Measurements from ENCODE around the gene TRAF3IP3.

The TRAF3IP3 gene, protein sequence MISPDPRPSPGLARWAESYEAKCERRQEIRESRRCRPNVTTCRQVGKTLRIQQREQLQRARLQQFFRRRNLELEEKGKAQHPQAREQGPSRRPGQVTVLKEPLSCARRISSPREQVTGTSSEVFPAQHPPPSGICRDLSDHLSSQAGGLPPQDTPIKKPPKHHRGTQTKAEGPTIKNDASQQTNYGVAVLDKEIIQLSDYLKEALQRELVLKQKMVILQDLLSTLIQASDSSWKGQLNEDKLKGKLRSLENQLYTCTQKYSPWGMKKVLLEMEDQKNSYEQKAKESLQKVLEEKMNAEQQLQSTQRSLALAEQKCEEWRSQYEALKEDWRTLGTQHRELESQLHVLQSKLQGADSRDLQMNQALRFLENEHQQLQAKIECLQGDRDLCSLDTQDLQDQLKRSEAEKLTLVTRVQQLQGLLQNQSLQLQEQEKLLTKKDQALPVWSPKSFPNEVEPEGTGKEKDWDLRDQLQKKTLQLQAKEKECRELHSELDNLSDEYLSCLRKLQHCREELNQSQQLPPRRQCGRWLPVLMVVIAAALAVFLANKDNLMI

DNA sequence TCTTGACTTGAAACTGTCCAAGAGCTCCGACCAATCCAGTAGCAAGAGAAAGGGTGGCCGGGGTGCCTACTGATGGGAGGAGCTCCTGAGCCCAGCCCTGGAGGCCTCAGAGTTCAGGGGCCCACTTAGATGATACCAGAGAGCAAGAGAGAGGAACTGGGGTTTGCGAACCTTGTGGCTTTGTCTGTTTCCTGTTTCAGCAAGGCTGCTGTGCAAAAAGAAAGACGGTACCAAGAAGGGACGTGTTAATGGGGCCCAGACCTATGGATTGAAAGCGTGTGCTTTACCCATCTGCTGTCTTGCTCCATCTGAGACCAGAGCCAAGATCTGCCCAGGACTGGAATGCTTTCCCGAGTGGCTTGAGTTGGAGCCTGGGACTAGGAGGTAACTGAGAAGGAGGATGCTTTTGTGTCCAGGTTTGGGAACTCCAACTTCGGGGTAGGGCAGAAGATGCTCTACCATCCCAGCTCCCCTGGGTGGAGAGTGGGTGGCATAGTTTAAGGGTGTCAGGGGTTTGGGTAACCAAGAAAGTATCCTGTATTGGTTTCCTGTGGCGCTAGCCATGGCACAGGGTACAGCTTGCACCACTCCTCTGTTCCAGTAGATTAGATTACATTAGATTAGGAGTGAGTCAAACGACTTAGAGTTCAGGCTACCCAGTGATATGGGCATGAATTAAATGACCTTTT is at the start of gene TRAF3IP3:
TSS of gene TRAF3IP3 (plus strand) at position 128 of the 689 bp plus-strand sequence. CDS start 3,987 bp downstream, outside the sequence.
- no peak for DNase-seq

DNA sequence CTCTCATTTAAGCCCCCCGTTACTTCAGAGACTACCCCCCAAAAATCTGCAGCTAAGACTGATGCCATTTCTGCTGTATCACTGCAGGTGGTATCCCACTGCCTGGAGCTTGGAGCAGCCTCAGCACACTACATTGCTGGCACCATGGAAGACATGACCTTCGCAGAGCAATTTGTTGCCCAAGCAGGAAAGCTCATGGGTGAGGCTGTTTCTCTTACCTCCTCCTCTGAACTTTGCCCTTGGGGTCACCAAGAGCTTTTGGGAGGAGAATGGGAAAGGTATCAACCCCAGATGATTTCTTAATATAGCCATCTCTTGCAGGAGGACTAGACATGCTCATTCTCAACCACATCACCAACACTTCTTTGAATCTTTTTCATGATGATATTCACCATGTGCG is 49.2 kb upstream of the TRAF3IP3 start:
- no peak for DNase-seq

DNA sequence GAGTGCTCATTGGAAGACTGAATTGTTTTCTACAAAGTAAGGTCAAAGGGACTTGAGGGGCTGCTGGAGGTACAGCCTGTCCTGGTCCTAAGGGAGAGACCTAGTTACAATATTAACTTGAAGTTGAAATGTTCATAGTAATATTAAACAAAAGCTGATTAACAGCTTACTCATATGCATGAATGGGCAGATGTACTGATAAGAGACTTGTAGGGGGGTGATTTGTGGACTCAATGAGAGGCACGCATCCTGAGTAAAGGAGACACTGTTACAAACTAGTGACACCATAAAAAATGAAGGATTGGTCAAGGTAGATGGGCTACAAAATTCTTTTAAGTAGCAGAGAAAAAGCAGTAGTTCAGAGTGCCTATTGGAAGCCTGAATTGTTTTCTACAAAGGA is 48.5 kb upstream of the TRAF3IP3 start:
- DNase-seq: no peak

DNA sequence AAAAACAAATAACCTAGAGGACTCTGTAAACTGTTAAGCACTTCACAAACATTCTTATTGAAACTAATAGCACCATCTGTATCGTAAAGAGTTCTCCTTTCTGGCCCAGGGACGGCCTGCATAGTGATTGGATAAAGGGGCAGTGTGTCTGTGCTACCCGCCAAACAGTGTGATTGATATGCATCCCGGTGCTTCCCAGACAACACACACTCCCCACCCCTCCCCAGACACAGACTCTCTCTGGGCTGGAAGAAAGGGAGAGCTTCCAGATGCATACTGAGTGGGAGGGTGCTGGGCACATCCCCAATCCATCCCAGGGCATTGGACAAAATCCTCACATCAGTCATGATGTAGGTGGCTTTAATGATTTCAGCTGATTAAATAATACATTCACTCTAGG is 47.6 kb upstream of the TRAF3IP3 start:
- DNase-seq: no peak

DNA sequence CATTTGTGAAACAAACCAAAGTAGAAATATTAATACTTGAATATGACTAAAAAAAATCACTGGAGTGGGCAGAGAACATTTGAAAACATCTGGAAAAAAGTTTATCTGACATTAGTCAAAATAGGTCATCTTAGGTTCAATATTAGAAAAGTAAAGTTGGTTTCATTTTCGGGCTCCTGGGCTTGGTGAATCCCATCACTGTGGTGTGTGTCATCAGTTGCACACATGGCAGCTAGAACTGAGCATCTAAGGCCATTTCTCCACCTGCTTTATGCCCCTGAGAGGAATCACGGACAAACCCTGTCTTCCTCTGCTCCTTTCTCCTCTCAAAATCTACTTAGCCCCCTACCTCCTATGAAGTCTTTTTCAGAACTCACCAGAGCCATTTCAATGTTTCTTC is 45.8 kb upstream of the TRAF3IP3 start:
- no peak for DNase-seq

GRCh38 chr1:209710847-209711246 is 45.0 kb upstream of the TRAF3IP3 start:
- DNase-seq: no peak

DNA sequence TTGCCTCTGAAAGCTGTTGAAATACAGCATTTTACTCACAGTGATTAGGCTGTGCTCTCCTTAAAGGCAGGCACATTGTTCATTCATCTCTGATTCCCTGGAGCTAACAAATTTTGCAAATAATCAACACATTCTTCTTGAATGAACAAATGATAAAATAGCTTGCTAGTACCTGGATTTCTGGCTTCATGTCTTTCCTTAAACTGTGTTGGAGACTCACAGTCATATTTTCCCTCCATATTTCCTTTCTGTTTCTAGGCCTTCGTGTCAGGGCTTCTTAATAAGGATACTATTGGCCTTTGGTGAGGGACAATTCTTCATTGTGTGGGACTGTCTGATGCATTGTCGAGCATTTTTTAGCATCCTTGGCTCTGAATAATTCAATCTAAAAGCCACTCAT is 41.5 kb upstream of the TRAF3IP3 start:
- DNase-seq: no peak

DNA sequence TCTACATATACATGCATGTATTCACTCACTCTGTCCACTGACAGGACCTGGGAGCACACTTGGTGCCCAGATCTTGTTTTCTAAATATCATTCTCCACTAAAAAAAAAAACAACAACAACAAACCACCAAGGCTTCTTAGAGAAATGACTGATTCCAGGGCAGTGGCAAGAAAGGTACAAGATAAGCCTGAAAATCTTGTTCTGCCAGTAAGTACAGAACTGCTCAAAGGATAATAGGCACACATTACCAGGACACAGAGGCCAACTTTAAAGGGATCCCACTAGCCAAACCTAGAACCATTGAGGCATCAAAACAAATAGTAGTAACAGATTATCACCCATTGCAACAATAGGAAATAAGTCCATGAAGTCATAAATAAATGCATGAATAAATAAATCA is 40.5 kb upstream of the TRAF3IP3 start:
- no peak for DNase-seq

- DNase-seq: no peak
Observed at GRCh38 chr1:209717818-209718217, 38.0 kb upstream of the TRAF3IP3 start.

- no peak for DNase-seq
Observed at GRCh38 chr1:209720326-209720725, 35.5 kb upstream of the TRAF3IP3 start.

DNA sequence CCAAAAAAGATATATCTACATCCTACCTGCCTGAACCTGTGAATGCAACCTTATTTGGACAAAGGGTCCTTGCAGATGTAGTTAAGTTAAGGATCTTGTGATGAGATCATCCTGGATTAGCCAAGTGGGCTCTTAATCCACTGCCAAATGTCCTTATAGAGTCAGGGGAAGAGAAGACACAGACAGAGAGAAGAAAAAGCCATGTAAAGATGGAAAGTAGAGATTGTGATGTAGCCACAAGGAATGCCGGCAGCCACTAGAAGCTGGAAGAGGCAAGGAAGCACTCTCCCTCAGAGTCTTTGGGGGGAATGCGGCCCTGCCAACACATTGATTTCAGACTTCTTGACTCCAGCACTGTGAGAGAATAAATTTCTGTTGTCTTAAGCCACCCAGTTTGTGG is 35.0 kb upstream of the TRAF3IP3 start:
- DNase-seq: no peak

DNA sequence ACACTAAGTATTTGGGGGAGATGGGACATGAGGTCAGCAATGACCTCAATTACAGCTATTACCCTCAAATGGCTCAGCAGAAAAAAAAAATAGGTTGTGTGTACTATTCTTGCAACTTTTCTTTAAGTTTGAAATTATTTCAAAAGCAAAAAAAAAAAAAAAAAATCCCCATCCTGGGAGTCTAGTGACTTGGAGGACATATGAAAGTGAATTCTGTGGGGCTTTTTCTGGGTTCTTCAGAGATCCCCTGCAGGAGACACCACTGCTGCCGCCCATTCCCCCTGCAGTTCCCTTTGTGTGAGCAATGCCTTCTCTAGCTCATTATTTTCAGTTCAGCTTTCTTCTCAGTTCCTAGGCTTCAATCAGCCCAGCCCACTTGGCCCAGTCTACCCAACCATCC is 34.5 kb upstream of the TRAF3IP3 start:
- no peak for DNase-seq

GRCh38 chr1:209723265-209723664 is 32.6 kb upstream of the TRAF3IP3 start:
- no peak for DNase-seq

DNA sequence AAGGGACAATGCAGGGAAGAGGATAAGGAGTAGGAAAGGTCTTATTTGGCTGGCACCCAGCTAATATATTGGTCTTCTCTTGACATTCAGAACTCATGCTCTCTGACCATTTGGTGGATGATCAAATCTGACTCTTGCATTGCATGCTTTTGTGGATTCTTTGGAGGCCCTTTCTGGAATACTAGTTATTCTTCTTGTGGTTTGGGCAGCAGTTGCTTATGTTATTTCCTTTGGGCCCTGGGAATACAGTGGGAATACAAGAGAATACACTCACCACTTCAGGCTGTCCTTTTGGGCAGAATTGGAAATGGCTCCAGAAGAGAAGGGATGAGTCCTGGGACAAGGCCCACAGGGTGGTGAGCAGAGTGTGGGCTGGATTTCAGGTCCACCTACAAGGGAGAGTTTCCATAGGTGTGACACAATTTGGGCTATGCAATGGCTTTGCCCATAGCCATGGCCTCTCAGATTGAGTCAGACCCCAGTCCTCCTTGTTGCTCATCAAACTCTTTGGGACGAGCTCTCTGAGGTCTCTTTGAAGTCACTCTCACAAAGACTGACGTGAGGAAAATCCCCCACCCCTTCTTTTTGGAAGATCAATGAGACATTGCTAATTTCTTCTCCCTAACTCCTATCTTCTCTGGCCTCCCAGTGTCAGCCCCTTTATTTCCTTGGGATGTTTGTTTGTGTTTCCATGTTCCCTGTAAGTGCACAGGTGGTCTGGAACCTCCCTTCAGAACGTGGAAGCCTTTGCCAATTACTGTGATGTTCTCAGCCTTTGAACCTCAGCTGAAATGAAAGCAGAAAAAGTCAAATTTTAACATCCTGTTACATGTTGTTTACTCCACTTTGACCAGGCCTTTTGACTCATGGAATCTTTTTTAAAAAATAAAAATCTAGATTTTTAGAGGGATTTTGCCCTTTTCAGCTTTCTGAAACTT is 31.8 kb upstream of the TRAF3IP3 start:
- DNase-seq: no peak

- no peak for DNase-seq
Observed at GRCh38 chr1:209727286-209727685, 28.6 kb upstream of the TRAF3IP3 start.

GRCh38 chr1:209727785-209728184 is 28.1 kb upstream of the TRAF3IP3 start:
- DNase-seq: no peak

DNA sequence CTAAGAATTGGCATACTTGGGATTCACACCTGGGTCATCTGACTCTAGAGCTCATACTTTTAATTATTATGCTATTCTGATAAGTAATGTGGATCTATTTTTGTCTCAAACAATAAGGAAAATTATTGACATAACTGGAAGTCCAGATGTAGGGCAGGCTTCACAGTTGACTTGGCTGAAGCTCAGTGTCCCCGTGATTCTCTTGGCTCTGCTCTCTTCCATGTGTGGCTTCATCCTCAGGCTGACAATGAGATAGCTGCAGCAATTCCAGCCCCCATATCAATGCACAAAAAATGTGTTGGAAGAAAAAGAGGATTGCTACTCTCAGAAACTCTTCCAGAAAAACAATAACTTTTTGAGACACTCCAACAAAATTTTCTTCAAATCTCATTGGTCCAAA is 27.4 kb upstream of the TRAF3IP3 start:
- DNase-seq: no peak

GRCh38 chr1:209729436-209729835 is 26.4 kb upstream of the TRAF3IP3 start:
- DNase-seq: no peak

DNA sequence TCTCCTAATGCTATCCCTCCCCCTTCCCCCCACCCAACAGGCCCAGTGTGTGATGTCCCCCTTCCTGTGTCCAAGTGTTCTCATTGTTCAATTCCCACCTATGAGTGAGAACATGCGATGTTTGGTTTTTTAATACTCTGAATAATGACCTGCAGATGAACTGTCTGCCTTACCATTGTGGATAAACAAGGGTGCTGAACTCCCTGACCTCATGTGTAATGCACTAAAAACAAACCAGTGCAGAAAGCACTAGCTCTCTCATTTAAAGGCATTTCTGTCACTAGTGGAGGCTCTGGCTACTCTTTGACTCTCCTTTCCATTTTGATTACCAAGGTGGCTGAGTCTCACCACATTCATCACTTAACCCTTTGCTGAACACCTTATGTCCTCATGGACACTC is 23.1 kb upstream of the TRAF3IP3 start:
- DNase-seq: no peak

DNA sequence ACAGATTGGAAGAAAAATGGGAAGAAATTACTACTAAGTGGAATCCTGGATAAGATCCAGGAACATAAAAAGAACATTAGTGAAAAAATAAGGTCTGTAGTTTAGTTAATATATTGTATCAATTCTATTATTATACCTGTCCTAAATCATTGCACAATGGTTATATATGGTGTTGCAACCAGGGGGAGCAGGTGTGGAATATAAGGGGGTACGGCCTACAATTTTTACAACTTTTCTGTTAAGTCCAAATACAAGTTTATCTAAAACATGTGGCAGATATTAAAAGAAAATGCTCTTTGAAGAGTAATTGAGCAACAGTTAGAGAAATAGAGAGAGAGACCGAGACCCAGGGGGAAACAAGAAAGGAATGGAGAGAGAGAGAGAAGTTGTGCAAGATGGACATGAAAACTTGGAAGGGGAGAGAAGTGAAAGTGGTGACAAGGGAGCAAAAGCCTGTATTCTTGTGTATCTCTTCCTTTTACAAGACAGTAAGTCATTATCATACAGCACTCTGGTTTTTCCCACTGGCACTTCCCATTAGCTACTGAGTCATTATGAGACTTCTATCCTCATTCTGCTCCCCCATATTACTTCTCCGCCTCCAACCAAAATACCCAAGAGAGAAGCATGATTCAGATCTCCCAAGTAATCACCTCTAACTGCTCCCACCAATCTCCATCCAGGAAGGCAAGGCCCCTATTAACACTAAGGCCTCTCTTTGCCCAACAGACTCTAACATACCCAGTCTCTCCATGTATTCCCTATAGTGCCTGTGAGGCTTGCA is 22.3 kb upstream of the TRAF3IP3 start:
- DNase-seq: no peak

- DNase-seq: no peak
Observed at GRCh38 chr1:209736490-209737117, 19.2 kb upstream of the TRAF3IP3 start.

DNA sequence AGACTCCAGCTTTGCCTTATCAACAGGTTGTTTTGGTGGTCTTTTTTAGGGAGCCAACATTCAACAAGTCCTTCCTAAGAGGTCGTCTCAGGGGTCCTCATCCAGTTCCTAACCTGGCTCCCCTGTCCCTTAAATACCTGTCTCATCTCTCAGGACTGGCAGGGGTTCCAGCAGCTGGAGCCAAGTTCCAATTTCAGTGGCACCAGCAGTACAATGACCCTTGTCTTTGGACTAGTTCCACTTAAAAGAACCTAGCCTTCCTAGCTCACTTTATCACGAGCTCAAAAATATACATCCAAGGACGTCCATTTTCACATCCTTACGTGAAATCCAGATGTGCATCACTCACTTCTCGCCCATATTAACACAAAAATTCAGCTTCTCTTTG is 18.7 kb upstream of the TRAF3IP3 start:
- no peak for DNase-seq

Measured in NCI-H226 (cell line).